WTC11 (cell line): ENCODE measurements around the gene SLC6A9.

Source experiments
- CREB1 ChIP-seq: sonication (generic); formaldehyde crosslinking; IDR thresholded peaks from 2 replicates; pipeline ENCODE4 v1.8.0; 2023; ENCODE audit warnings: mild to moderate bottlenecking, missing genetic modification reagents
- SP1 ChIP-seq: sonication (generic); formaldehyde crosslinking; conservative IDR thresholded peaks from 2 replicates; pipeline ENCODE4 v1.8.1; 2022; ENCODE audit warnings: missing genetic modification reagents
- TF ChIP-seq, protein P1 (sequence below): fragments of 200-600 bp; IDR thresholded peaks from 2 replicates; pipeline ENCODE4 v1.8.0; 2022; ENCODE audit warnings: antibody characterized with exemption

DNA sequence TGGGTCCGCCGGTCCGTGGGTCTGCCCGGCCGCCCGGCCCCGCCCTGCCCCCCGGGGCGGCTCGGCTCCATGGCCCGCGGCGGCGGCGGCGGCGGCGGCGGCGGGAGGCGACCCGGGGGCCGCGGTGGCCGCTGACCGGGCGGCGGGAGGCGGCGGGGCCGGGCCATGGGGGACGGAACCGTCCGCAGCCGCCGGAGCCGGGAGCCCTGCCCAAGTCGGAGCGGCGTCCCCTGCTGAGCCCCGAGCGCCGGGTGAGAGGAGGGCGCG lies 52.1 kb downstream of the SLC6A9 start:
- no peak for TF ChIP-seq SP1
- TF ChIP-seq, protein P1, sequence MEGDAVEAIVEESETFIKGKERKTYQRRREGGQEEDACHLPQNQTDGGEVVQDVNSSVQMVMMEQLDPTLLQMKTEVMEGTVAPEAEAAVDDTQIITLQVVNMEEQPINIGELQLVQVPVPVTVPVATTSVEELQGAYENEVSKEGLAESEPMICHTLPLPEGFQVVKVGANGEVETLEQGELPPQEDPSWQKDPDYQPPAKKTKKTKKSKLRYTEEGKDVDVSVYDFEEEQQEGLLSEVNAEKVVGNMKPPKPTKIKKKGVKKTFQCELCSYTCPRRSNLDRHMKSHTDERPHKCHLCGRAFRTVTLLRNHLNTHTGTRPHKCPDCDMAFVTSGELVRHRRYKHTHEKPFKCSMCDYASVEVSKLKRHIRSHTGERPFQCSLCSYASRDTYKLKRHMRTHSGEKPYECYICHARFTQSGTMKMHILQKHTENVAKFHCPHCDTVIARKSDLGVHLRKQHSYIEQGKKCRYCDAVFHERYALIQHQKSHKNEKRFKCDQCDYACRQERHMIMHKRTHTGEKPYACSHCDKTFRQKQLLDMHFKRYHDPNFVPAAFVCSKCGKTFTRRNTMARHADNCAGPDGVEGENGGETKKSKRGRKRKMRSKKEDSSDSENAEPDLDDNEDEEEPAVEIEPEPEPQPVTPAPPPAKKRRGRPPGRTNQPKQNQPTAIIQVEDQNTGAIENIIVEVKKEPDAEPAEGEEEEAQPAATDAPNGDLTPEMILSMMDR = no peak
- no peak for TF ChIP-seq CREB1
